ENCODE results near the gene ACTR1A.

ACTR1A gene

GRCh38 chr10:102435529-102436233 is 66.8 kb downstream of the ACTR1A start:
- Histone ChIP-seq H3K4me1 (ENCODE audit: control insufficient read depth, insufficient read depth, low read length) (peaks cover 7% of the 10 kb centered on the region), H3K4me3 (ENCODE audit: low read length) (peak overlapping the region; percentile 36)

GRCh38 chr10:102435133-102435497 is 67.4 kb downstream of the ACTR1A start:
- Histone ChIP-seq H3K36me3 (ENCODE audit: control insufficient read depth, insufficient read depth, low read length) (no peaks in the 10 kb centered on the region), H3K9ac (ENCODE audit: low read length) (no peak overlapping the region), H3K4me3 (ENCODE audit: low read length) (peak overlapping the region; percentile 29), H3K27ac (ENCODE audit: low read depth, low read length) (no peak overlapping the region), H3K4me1 (ENCODE audit: control insufficient read depth, insufficient read depth, low read length) (peaks cover 7% of the 10 kb centered on the region), H3K27me3 (ENCODE audit: control insufficient read depth, insufficient read depth, low read length) (no peaks in the 10 kb centered on the region)

More at GRCh38 chr10:102435529-102436233, 66.8 kb downstream of the ACTR1A start:
- Histone ChIP-seq H3K27ac (ENCODE audit: low read depth, low read length) (no peak overlapping the region), H3K9ac (ENCODE audit: low read length) (no peak overlapping the region), H3K27me3 (ENCODE audit: control insufficient read depth, insufficient read depth, low read length) (no peaks in the 10 kb centered on the region), H3K36me3 (ENCODE audit: control insufficient read depth, insufficient read depth, low read length) (no peaks in the 10 kb centered on the region)

- H3K4me1 ChIP-seq (ENCODE audit: control insufficient read depth, insufficient read depth, low read length) = peaks cover 7% of the 10 kb centered on the region
- H3K27ac ChIP-seq (ENCODE audit: low read depth, low read length) = no peak overlapping the region
- no peak overlapping the region for H3K4me3 ChIP-seq (ENCODE audit: low read length)
- H3K27me3 ChIP-seq (ENCODE audit: control insufficient read depth, insufficient read depth, low read length) = no peaks in the 10 kb centered on the region
- no peaks in the 10 kb centered on the region for H3K36me3 ChIP-seq (ENCODE audit: control insufficient read depth, insufficient read depth, low read length)
- no peak overlapping the region for H3K9ac ChIP-seq (ENCODE audit: low read length)
Measured at GRCh38 chr10:102434394-102435132, 67.9 kb downstream of the ACTR1A start.

DNA sequence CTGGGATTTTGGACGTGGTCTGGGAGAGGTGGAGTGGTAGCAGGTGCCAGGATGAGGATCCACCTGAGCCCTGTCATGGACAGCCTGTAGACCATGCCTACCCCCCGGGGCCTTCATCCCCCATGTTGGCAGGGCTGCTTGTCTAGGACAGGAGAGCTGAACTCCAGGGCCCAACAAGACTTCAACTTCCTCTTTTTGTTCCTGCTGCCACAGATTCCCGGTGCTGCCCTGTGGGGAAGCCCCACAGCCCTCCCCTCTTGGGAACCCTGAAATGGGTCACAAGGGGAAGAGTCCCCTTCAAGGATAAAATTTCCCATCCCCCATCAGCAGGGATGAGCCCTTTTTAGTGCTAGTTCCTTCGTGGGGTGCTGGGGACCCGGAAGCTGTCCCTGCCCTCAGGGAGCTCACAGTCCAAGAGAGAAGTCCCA is 68.9 kb downstream of the ACTR1A start:
- H3K27me3 ChIP-seq (ENCODE audit: control insufficient read depth, insufficient read depth, low read length) = no peaks in the 10 kb centered on the region
- H3K36me3 ChIP-seq (ENCODE audit: control insufficient read depth, insufficient read depth, low read length) = no peaks in the 10 kb centered on the region
- peak overlapping the region; percentile 2 for H3K4me3 ChIP-seq (ENCODE audit: low read length)
- H3K4me1 ChIP-seq (ENCODE audit: control insufficient read depth, insufficient read depth, low read length) = peaks cover 7% of the 10 kb centered on the region
- H3K27ac ChIP-seq (ENCODE audit: low read depth, low read length) = no peak overlapping the region
- no peak overlapping the region for H3K9ac ChIP-seq (ENCODE audit: low read length)

DNA sequence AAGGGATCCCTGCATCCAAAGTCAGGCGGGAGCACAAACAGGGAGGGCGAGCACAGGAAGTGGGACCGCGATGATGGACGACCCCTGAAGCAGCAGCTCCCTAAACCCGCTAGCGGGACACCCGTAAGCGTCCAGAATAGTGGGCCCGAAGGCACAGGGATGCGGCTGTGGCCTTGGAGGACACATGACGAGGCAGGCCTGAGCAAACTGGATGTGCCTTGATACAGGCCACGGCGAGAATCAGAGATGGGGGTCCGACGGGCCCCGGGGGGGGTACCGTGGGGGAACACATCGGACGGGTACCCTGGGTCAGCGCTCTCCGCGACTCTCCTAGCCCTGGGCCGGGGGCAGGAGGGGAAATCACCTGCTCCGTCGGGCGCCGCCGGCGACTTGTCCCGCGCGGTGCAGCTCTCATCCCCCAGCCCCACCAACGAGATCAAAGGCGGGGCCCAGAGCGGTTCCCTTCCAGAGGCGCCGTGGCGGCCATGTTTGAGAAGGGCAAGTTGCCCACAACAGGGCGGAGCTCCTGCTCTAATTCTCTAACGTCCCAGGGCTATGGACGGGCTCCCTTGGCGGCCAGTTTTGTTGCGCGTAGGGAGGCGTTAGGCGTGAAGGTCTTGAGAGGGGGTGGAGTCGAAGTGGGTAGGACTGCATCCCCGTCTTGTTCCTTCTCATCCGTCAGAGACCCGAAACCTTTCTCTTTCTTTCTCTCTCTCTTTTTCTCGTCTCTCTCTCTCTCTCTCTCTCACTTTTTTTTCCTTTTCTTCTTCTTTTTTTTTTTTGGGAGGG is 70.2 kb downstream of the ACTR1A start, which contains the start of gene CUEDC2:
CUEDC2 (minus strand) TSS at position 413 of the 789 bp plus-strand sequence. CDS start 7,386 bp downstream, outside the sequence.
- H3K4me1 ChIP-seq (ENCODE audit: control insufficient read depth, insufficient read depth, low read length) = peaks cover 7% of the 10 kb centered on the region
- H3K27me3 ChIP-seq (ENCODE audit: control insufficient read depth, insufficient read depth, low read length) = no peaks in the 10 kb centered on the region
- H3K9ac ChIP-seq (ENCODE audit: low read length) = peak within 1 kb of the TSS; percentile 96
- H3K27ac ChIP-seq (ENCODE audit: low read depth, low read length) = peak within 1 kb of the TSS; percentile 81
- H3K4me3 ChIP-seq (ENCODE audit: low read length) = peak within 1 kb of the TSS; percentile 98
- no peaks in the 10 kb centered on the region for H3K36me3 ChIP-seq (ENCODE audit: control insufficient read depth, insufficient read depth, low read length)

GRCh38 chr10:102431452-102432124 is 70.9 kb downstream of the ACTR1A start:
- peak overlapping the region; percentile 96 for H3K9ac ChIP-seq (ENCODE audit: low read length)
- peak overlapping the region; percentile 81 for H3K27ac ChIP-seq (ENCODE audit: low read depth, low read length)
- H3K27me3 ChIP-seq (ENCODE audit: control insufficient read depth, insufficient read depth, low read length) = no peaks in the 10 kb centered on the region
- H3K4me1 ChIP-seq (ENCODE audit: control insufficient read depth, insufficient read depth, low read length) = peaks cover 7% of the 10 kb centered on the region
- H3K4me3 ChIP-seq (ENCODE audit: low read length) = peak overlapping the region; percentile 98
- no peaks in the 10 kb centered on the region for H3K36me3 ChIP-seq (ENCODE audit: control insufficient read depth, insufficient read depth, low read length)

DNA sequence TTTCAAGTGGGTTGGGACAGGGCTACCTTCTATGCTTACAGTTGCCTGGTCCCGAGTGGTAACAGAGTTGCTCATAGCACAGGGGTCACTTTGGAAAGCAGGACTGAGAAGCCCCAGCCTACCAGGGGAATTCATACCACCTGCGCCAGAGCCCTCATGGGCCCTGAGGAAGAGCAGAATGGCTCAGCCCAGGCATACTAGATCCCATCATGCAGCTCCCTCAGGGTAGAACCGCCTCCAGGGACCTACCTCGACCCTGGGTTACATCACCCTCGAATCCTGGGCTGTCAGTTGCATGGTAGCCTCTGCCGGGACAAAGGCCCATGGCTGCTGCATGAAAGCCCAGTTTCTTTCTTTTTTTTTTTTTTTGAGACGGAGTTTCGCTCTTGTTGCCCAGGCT is 73.0 kb downstream of the ACTR1A start:
- no peak overlapping the region for H3K27ac ChIP-seq (ENCODE audit: low read depth, low read length)
- no peak overlapping the region for H3K4me3 ChIP-seq (ENCODE audit: low read length)
- no peaks in the 10 kb centered on the region for H3K36me3 ChIP-seq (ENCODE audit: control insufficient read depth, insufficient read depth, low read length)
- no peak overlapping the region for H3K9ac ChIP-seq (ENCODE audit: low read length)
- H3K27me3 ChIP-seq (ENCODE audit: control insufficient read depth, insufficient read depth, low read length) = no peaks in the 10 kb centered on the region
- peaks cover 7% of the 10 kb centered on the region for H3K4me1 ChIP-seq (ENCODE audit: control insufficient read depth, insufficient read depth, low read length)
